ENCODE results near the gene TPCN2.

Gene TPCN2

GRCh38 chr11:69008737-69009440 is 39.8 kb upstream of the TPCN2 start:
- Histone ChIP-seq H3K27ac (no peak overlapping the region), H3K4me3 (no peak overlapping the region), H3K9me3 (ENCODE audit: low read depth, low read length) (no peaks in the 10 kb centered on the region), H3K9ac (ENCODE audit: insufficient read length) (no peak overlapping the region), H3K36me3 (ENCODE audit: insufficient read depth, low read length) (no peaks in the 10 kb centered on the region)
- no peak for DNase-seq (ENCODE audit: low read depth, low spot score)
- TF ChIP-seq EZH2 (IDR thresholded peaks at IDR 0.05) (no peak), POLR2AphosphoS5 (IDR thresholded peaks at IDR 0.05; ENCODE audit: borderline replicate concordance, low read depth, low read length) (no peak), FOXP2 (optimal IDR thresholded peaks at IDR 0.05; ENCODE audit: control extremely low read depth, extremely low read length, insufficient read depth) (no peak)

GRCh38 chr11:69009441-69010211 is 39.1 kb upstream of the TPCN2 start:
- H3K9ac ChIP-seq (ENCODE audit: insufficient read length) = no peak overlapping the region
- TF ChIP-seq POLR2AphosphoS5 (IDR thresholded peaks at IDR 0.05; ENCODE audit: borderline replicate concordance, low read depth, low read length) = no peak
- no peak for TF ChIP-seq FOXP2 (optimal IDR thresholded peaks at IDR 0.05; ENCODE audit: control extremely low read depth, extremely low read length, insufficient read depth)
- no peak for TF ChIP-seq EZH2 (IDR thresholded peaks at IDR 0.05)

GRCh38 chr11:69010361-69010891 is 38.3 kb upstream of the TPCN2 start:
- H3K4me3 ChIP-seq = no peak overlapping the region
- H3K9me3 ChIP-seq (ENCODE audit: low read depth, low read length) = no peaks in the 10 kb centered on the region
- TF ChIP-seq POLR2AphosphoS5 (IDR thresholded peaks at IDR 0.05; ENCODE audit: borderline replicate concordance, low read depth, low read length) (no peak), EZH2 (IDR thresholded peaks at IDR 0.05) (no peak), FOXP2 (optimal IDR thresholded peaks at IDR 0.05; ENCODE audit: control extremely low read depth, extremely low read length, insufficient read depth) (no peak)
- H3K36me3 ChIP-seq (ENCODE audit: insufficient read depth, low read length) = no peaks in the 10 kb centered on the region
- H3K27ac ChIP-seq = peak overlapping the region; percentile 60; the same call in 1 of the 2 replicates
- no peak overlapping the region for H3K9ac ChIP-seq (ENCODE audit: insufficient read length)
- DNase-seq (ENCODE audit: low read depth, low spot score) = no peak

More at GRCh38 chr11:69009441-69010211, 39.1 kb upstream of the TPCN2 start:
- Histone ChIP-seq H3K27ac (peak overlapping the region; percentile 60; the same call in 1 of the 2 replicates), H3K4me3 (no peak overlapping the region), H3K9me3 (ENCODE audit: low read depth, low read length) (no peaks in the 10 kb centered on the region), H3K36me3 (ENCODE audit: insufficient read depth, low read length) (no peaks in the 10 kb centered on the region)
- DNase-seq (ENCODE audit: low read depth, low spot score) = no peak

GRCh38 chr11:69010964-69011623 is 37.6 kb upstream of the TPCN2 start:
- no peak for DNase-seq (ENCODE audit: low read depth, low spot score)
- Histone ChIP-seq H3K4me3 (no peak overlapping the region), H3K9ac (ENCODE audit: insufficient read length) (no peak overlapping the region), H3K27ac (no peak overlapping the region), H3K36me3 (ENCODE audit: insufficient read depth, low read length) (no peaks in the 10 kb centered on the region), H3K9me3 (ENCODE audit: low read depth, low read length) (no peaks in the 10 kb centered on the region)
- no peak for TF ChIP-seq EZH2 (IDR thresholded peaks at IDR 0.05)
- no peak for TF ChIP-seq POLR2AphosphoS5 (IDR thresholded peaks at IDR 0.05; ENCODE audit: borderline replicate concordance, low read depth, low read length)
- TF ChIP-seq FOXP2 (optimal IDR thresholded peaks at IDR 0.05; ENCODE audit: control extremely low read depth, extremely low read length, insufficient read depth) = no peak

- no peak for TF ChIP-seq EZH2 (IDR thresholded peaks at IDR 0.05)
- DNase-seq (ENCODE audit: low read depth, low spot score) = no peak
- H3K36me3 ChIP-seq (ENCODE audit: insufficient read depth, low read length) = no peaks in the 10 kb centered on the region
- H3K9ac ChIP-seq (ENCODE audit: insufficient read length) = no peak overlapping the region
- H3K9me3 ChIP-seq (ENCODE audit: low read depth, low read length) = no peaks in the 10 kb centered on the region
- H3K27ac ChIP-seq = no peak overlapping the region
- no peak overlapping the region for H3K4me3 ChIP-seq
These were observed 37.1 kb upstream of the TPCN2 start for GRCh38 chr11:69011624-69012091.

GRCh38 chr11:69012092-69013008 is 36.4 kb upstream of the TPCN2 start:
- Histone ChIP-seq H3K9ac (ENCODE audit: insufficient read length) (peak overlapping the region; percentile 47), H3K4me3 (peak overlapping the region; percentile 73), H3K36me3 (ENCODE audit: insufficient read depth, low read length) (no peaks in the 10 kb centered on the region), H3K9me3 (ENCODE audit: low read depth, low read length) (no peaks in the 10 kb centered on the region), H3K27ac (peak overlapping the region; percentile 26; the same call in 1 of the 2 replicates)
- TF ChIP-seq POLR2AphosphoS5 (IDR thresholded peaks at IDR 0.05; ENCODE audit: borderline replicate concordance, low read depth, low read length) = no peak
- no peak for TF ChIP-seq FOXP2 (optimal IDR thresholded peaks at IDR 0.05; ENCODE audit: control extremely low read depth, extremely low read length, insufficient read depth)
- no peak for TF ChIP-seq EZH2 (IDR thresholded peaks at IDR 0.05)
- DNase-seq (ENCODE audit: low read depth, low spot score) = no peak
